GM12891 (cell line): ENCODE results near the gene CT83. TPM values are rescaled to one million over a fixed set of nuclear protein-coding genes. Genes with fewer than 3 reads are reported as not detected.

Source experiments
- DNase-seq: peaks from one replicate; pipeline ENCODE4 v3.0.0; 2011; ENCODE audit warnings: low spot score; ENCODE audit not compliant: insufficient read length
- FAIRE-seq: peaks from 2 replicates; lab custom pipeline; 2011; peaks lifted over from hg19 to GRCh38; lab: Jason Lieb, UNC
- PAX5 ChIP-seq: IDR thresholded peaks from 2 replicates; pipeline ENCODE4 v1.6.1; 2011; ENCODE audit warnings: low read length, moderate library complexity, mild to moderate bottlenecking; ENCODE audit not compliant: insufficient read depth, severe bottlenecking
- POLR2A ChIP-seq: IDR thresholded peaks from 2 replicates; pipeline ENCODE4 v1.6.1; 2011; ENCODE audit warnings: low read depth, low read length, control low read depth
- POLR2AphosphoS5 ChIP-seq: IDR thresholded peaks from 2 replicates; pipeline ENCODE4 v1.6.1; 2011; ENCODE audit warnings: low read depth, low read length, control low read depth
- POU2F2 ChIP-seq: IDR thresholded peaks from 2 replicates; pipeline ENCODE4 v1.6.1; 2011; ENCODE audit warnings: low read depth, mild to moderate bottlenecking, control low read depth, low read length, moderate library complexity
- SPI1 ChIP-seq: IDR thresholded peaks from 2 replicates; pipeline ENCODE4 v1.6.1; 2011; ENCODE audit warnings: low read depth, low read length, control low read depth
- TAF1 ChIP-seq: IDR thresholded peaks from 2 replicates; pipeline ENCODE4 v1.6.1; 2011; ENCODE audit warnings: low read depth, low read length, control low read depth
- polyA plus RNA-seq: library from polyadenylated mRNA; unstranded; fragments of >200 nt; gene quantifications from one replicate; pipeline ENCODE4 v1.2.1, GENCODE V29; 2012; ENCODE audit warnings: low read depth, missing spikeins, inconsistent platforms; ENCODE audit not compliant: missing spikeins

Gene CT83
- not detected for polyA plus RNA-seq

GRCh38 chrX:116462822-116463221, at the start of gene CT83:
Gene CT83, minus strand, starts transcription at chrX:116462976. Its CDS starts 120 bp downstream, at chrX:116462856.
- no peak for TF ChIP-seq POLR2A
- TF ChIP-seq POLR2AphosphoS5 = no peak
- no peak for TF ChIP-seq POU2F2
- no peak for TF ChIP-seq SPI1
- TF ChIP-seq TAF1 = no peak
- no peak for TF ChIP-seq PAX5
- FAIRE-seq (no peak), DNase-seq (no peak)

- no peak for TF ChIP-seq TAF1
- TF ChIP-seq PAX5 = no peak
- no peak for TF ChIP-seq SPI1
- TF ChIP-seq POU2F2 = no peak
- no peak for TF ChIP-seq POLR2AphosphoS5
- TF ChIP-seq POLR2A = no peak
- DNase-seq (no peak), FAIRE-seq (no peak)
Observed at GRCh38 chrX:116499780-116500179, 37.0 kb upstream of the CT83 start.

- FAIRE-seq (no peak), DNase-seq (no peak)
- no peak for TF ChIP-seq POLR2A
- no peak for TF ChIP-seq SPI1
- TF ChIP-seq PAX5 = no peak
- TF ChIP-seq POU2F2 = no peak
- no peak for TF ChIP-seq POLR2AphosphoS5
- no peak for TF ChIP-seq TAF1
Observed at GRCh38 chrX:116493271-116493670, 30.5 kb upstream of the CT83 start.

- no peak for FAIRE-seq
- no peak for DNase-seq
Observed at GRCh38 chrX:116490104-116490503, 27.3 kb upstream of the CT83 start.

GRCh38 chrX:116480059-116480458, 17.3 kb upstream of the CT83 start:
- TF ChIP-seq PAX5 (no peak), POLR2A (no peak), POLR2AphosphoS5 (no peak), TAF1 (no peak), POU2F2 (no peak)
- FAIRE-seq (no peak), DNase-seq (no peak)

More at GRCh38 chrX:116490104-116490503, 27.3 kb upstream of the CT83 start:
- no peak for TF ChIP-seq PAX5
- TF ChIP-seq POLR2AphosphoS5 = no peak
- TF ChIP-seq TAF1 = no peak
- no peak for TF ChIP-seq POLR2A
- no peak for TF ChIP-seq SPI1

- TF ChIP-seq SPI1 (no peak), PAX5 (no peak), TAF1 (no peak), POU2F2 (no peak), POLR2AphosphoS5 (no peak), POLR2A (no peak)
- no peak for FAIRE-seq
- DNase-seq = no peak
Observed at GRCh38 chrX:116449156-116449555, 13.6 kb downstream of the CT83 start.

- FAIRE-seq (no peak), DNase-seq (no peak)
- no peak for TF ChIP-seq POLR2A
- TF ChIP-seq POLR2AphosphoS5 = no peak
- no peak for TF ChIP-seq TAF1
- no peak for TF ChIP-seq PAX5
- TF ChIP-seq SPI1 = no peak
- TF ChIP-seq POU2F2 = no peak
Observed at GRCh38 chrX:116436358-116436816, 26.4 kb downstream of the CT83 start, which contains the start of gene SLC6A14. Gene SLC6A14, plus strand, starts transcription at chrX:116436606. Its CDS starts 104 bp downstream, at chrX:116436710.

- DNase-seq = no peak
- no peak for FAIRE-seq
- no peak for TF ChIP-seq POLR2AphosphoS5
- no peak for TF ChIP-seq TAF1
- TF ChIP-seq SPI1 = no peak
- no peak for TF ChIP-seq POU2F2
- no peak for TF ChIP-seq POLR2A
- TF ChIP-seq PAX5 = no peak
Observed at GRCh38 chrX:116435597-116435996, 27.2 kb downstream of the CT83 start.

GRCh38 chrX:116427978-116428377, 34.8 kb downstream of the CT83 start:
- FAIRE-seq (no peak), DNase-seq (no peak)
- TF ChIP-seq PAX5 = no peak
- no peak for TF ChIP-seq POLR2AphosphoS5
- no peak for TF ChIP-seq POU2F2
- TF ChIP-seq TAF1 = no peak
- no peak for TF ChIP-seq SPI1
- no peak for TF ChIP-seq POLR2A

GRCh38 chrX:116417968-116418367, 44.8 kb downstream of the CT83 start:
- no peak for FAIRE-seq
- TF ChIP-seq TAF1 (no peak), POU2F2 (no peak), POLR2AphosphoS5 (no peak), PAX5 (no peak), POLR2A (no peak), SPI1 (no peak)
- DNase-seq = no peak

- no peak for TF ChIP-seq SPI1
- TF ChIP-seq TAF1 = no peak
- no peak for TF ChIP-seq POLR2AphosphoS5
- TF ChIP-seq POLR2A = no peak
- no peak for TF ChIP-seq POU2F2
- TF ChIP-seq PAX5 = no peak
- FAIRE-seq (no peak), DNase-seq (no peak)
Observed at GRCh38 chrX:116417214-116417613, 45.6 kb downstream of the CT83 start.
